ENCODE measurements around the gene CYP4F3. TPM values are rescaled to one million over a fixed set of nuclear protein-coding genes. Genes with fewer than 3 reads are reported as not detected.

CYP4F3 gene
- total RNA-seq, 4 donors from 2014 or later: 0.06 to 0.66 TPM; not detected in 2

- Histone ChIP-seq H3K27me3 (peaks cover 0 to 5% (median 0%) of the 10 kb centered on the region in 4 donors), H3K36me3 (no peaks in the 10 kb centered on the region), H3K27ac (replicated peaks in 1 of 4) (no peak overlapping the region), H3K9me3 (no peaks in the 10 kb centered on the region), H3K4me1 (peaks cover 0 to 10% (median 2%) of the 10 kb centered on the region in 4 donors), H3K4me3 (no peak overlapping the region)
- TF ChIP-seq POLR2A (IDR thresholded peaks at IDR 0.05; ENCODE audit: low read depth) (no peak), CTCF (IDR thresholded peaks at IDR 0.05) (no peak), POLR2AphosphoS5 (IDR thresholded peaks at IDR 0.05) (no peak), EP300 (IDR thresholded peaks at IDR 0.05) (no peak)
- no peak for DNase-seq (ENCODE audit: extremely low spot score)
- intact Hi-C loops (cut with DNase I): no loop called here
Measured at GRCh38 chr19:15642807-15643206, 2.1 kb downstream of the CYP4F3 start.

GRCh38 chr19:15643387-15643786 is 2.7 kb downstream of the CYP4F3 start:
- intact Hi-C loops (cut with DNase I): no loop called here
- no peaks in the 10 kb centered on the region for H3K36me3 ChIP-seq
- H3K4me1 ChIP-seq: peaks cover 0 to 10% (median 2%) of the 10 kb centered on the region in 4 donors
- no peak for TF ChIP-seq EP300 (IDR thresholded peaks at IDR 0.05)
- TF ChIP-seq POLR2AphosphoS5 (IDR thresholded peaks at IDR 0.05): no peak
- no peak for TF ChIP-seq CTCF (IDR thresholded peaks at IDR 0.05)
- TF ChIP-seq POLR2A (IDR thresholded peaks at IDR 0.05; ENCODE audit: low read depth): no peak
- peak; percentile 47 for DNase-seq (ENCODE audit: extremely low spot score)
- H3K27me3 ChIP-seq: peaks cover 0 to 5% (median 0%) of the 10 kb centered on the region in 4 donors
- no peak overlapping the region for H3K4me3 ChIP-seq
- no peak overlapping the region for H3K27ac ChIP-seq (replicated peaks in 1 of 4)
- no peaks in the 10 kb centered on the region for H3K9me3 ChIP-seq
- WGBS: 74% methylated on average over 3 of the region's 3 CpGs

GRCh38 chr19:15644066-15644741 is 3.5 kb downstream of the CYP4F3 start:
- 79% methylated on average over 3 of the region's 3 CpGs for WGBS
- no peaks in the 10 kb centered on the region for H3K36me3 ChIP-seq
- DNase-seq (ENCODE audit: extremely low spot score): peak; percentile 75
- intact Hi-C loops (cut with DNase I): no loop called here
- no peaks in the 10 kb centered on the region for H3K9me3 ChIP-seq
- TF ChIP-seq CTCF (IDR thresholded peaks at IDR 0.05): no peak
- no peak for TF ChIP-seq POLR2AphosphoS5 (IDR thresholded peaks at IDR 0.05)
- TF ChIP-seq POLR2A (IDR thresholded peaks at IDR 0.05; ENCODE audit: low read depth): no peak
- TF ChIP-seq EP300 (IDR thresholded peaks at IDR 0.05): no peak
- peaks cover 0 to 5% (median 0%) of the 10 kb centered on the region in 4 donors for H3K27me3 ChIP-seq
- no peak overlapping the region for H3K4me3 ChIP-seq
- H3K27ac ChIP-seq (replicated peaks in 1 of 4): no peak overlapping the region
- H3K4me1 ChIP-seq: peaks cover 0 to 10% (median 2%) of the 10 kb centered on the region in 4 donors

- intact Hi-C loops (cut with DNase I): no loop called here
- 82% methylated on average over 3 of the region's 3 CpGs for WGBS
Measured at GRCh38 chr19:15644816-15645215, 4.1 kb downstream of the CYP4F3 start.

More at GRCh38 chr19:15644816-15645215, 4.1 kb downstream of the CYP4F3 start:
- Histone ChIP-seq H3K27ac (replicated peaks in 1 of 4) (no peak overlapping the region), H3K4me3 (no peak overlapping the region), H3K36me3 (no peaks in the 10 kb centered on the region), H3K9me3 (no peaks in the 10 kb centered on the region), H3K27me3 (peaks cover 0 to 5% (median 0%) of the 10 kb centered on the region in 4 donors), H3K4me1 (peaks cover 0 to 10% (median 2%) of the 10 kb centered on the region in 4 donors)
- no peak for TF ChIP-seq CTCF (IDR thresholded peaks at IDR 0.05)
- TF ChIP-seq POLR2AphosphoS5 (IDR thresholded peaks at IDR 0.05): no peak
- TF ChIP-seq POLR2A (IDR thresholded peaks at IDR 0.05; ENCODE audit: low read depth): no peak
- TF ChIP-seq EP300 (IDR thresholded peaks at IDR 0.05): no peak
- peak; percentile 39 for DNase-seq (ENCODE audit: extremely low spot score)

All from esophagus muscularis mucosa (tissue), 4 donors.